Esophagus squamous epithelium (tissue), 4 donors: ENCODE data around the gene ZNF92.

Experiments
- CTCF ChIP-seq, 6 experiments: fragments of 450-650 bp in 4 of 6; fragments of 200-600 bp in 2 of 6; sonication (generic) in 2 of 6; IDR thresholded peaks; one replicate each; pipeline ENCODE4 v1.5.1; 2016 to 2019; ENCODE audit warnings: antibody characterized with exemption in 6 of 6, mild to moderate bottlenecking in 4 of 6, moderate library complexity in 4 of 6
- POLR2A ChIP-seq, 4 donors: fragments of 450-650 bp; IDR thresholded peaks; one replicate each; pipeline ENCODE4 v1.6.1; 2017; ENCODE audit warnings: antibody characterized with exemption in 4 of 4, mild to moderate bottlenecking in 4 of 4, moderate library complexity in 3 of 4

- TF ChIP-seq CTCF (IDR thresholded peaks at IDR 0.05) (no peak), POLR2A (IDR thresholded peaks at IDR 0.05) (no peak)
Measured at GRCh38 chr7:65339257-65339656, 34.4 kb upstream of the ZNF92 start.
